Effector memory CD8-positive, alpha-beta T cell (primary cell): Measurements from ENCODE around the gene EPHB3.

Experiments
- ATAC-seq: fragments of 150-1000 bp; cut with Tn5 transposase; replicated peaks from 2 replicates; pipeline ENCODE4 v1.10.0; 2021; ENCODE audit warnings: mild to moderate bottlenecking, moderate library complexity
- DNase-seq, 3 experiments: peaks; one replicate each; pipeline ENCODE4 v3.0.0; 2021
- H3K27ac Mint-ChIP-seq, 2 donors: one replicate each; pipeline ENCODE4 v1.8.0; 2022; ENCODE audit warnings: mild to moderate bottlenecking in 2 of 2, mixed read lengths in 2 of 2, moderate library complexity in 2 of 2
- H3K27me3 Mint-ChIP-seq, 2 donors: one replicate each; pipeline ENCODE4 v1.8.0; 2022; ENCODE audit warnings: mixed read lengths in 2 of 2
- H3K36me3 Mint-ChIP-seq: one replicate; pipeline ENCODE4 v1.8.0; 2022; ENCODE audit warnings: mild to moderate bottlenecking, moderate library complexity, mixed read lengths; ENCODE audit not compliant: insufficient read depth
- H3K4me1 Mint-ChIP-seq, 2 donors: one replicate each; pipeline ENCODE4 v1.8.0; 2022; ENCODE audit warnings: low read depth in 2 of 2, mixed read lengths in 2 of 2
- H3K4me3 Mint-ChIP-seq, 2 donors: one replicate each; pipeline ENCODE4 v1.8.0; 2022; ENCODE audit warnings: mild to moderate bottlenecking in 2 of 2, mixed read lengths in 2 of 2, moderate library complexity in 2 of 2
- H3K9me3 Mint-ChIP-seq, 2 donors: one replicate each; pipeline ENCODE4 v1.8.0; 2022; ENCODE audit warnings: mixed read lengths in 2 of 2

Gene EPHB3

GRCh38 chr3:184538666-184539431, 22.7 kb upstream of the EPHB3 start:
- Mint-ChIP-seq H3K36me3 (no peaks in the 10 kb centered on the region), H3K27ac (no peak overlapping the region), H3K9me3 (no peaks in the 10 kb centered on the region), H3K27me3 (peaks cover 50 to 64% of the 10 kb centered on the region in 2 donors), H3K4me1 (peaks cover 4 to 5% of the 10 kb centered on the region in 2 donors), H3K4me3 (no peak overlapping the region)
- DNase-seq (no peak), ATAC-seq (no peak)

- Mint-ChIP-seq H3K27me3 (peaks cover 53 to 62% of the 10 kb centered on the region in 2 donors), H3K27ac (no peak overlapping the region), H3K9me3 (no peaks in the 10 kb centered on the region), H3K36me3 (no peaks in the 10 kb centered on the region), H3K4me1 (peaks cover 8% of the 10 kb centered on the region in 2 donors), H3K4me3 (no peak overlapping the region)
- no peak for DNase-seq
- ATAC-seq = no peak
These were observed 21.7 kb upstream of the EPHB3 start for GRCh38 chr3:184539801-184540435.

- no peak overlapping the region for H3K4me3 Mint-ChIP-seq
- ATAC-seq = peak; percentile 61
These were observed 20.6 kb upstream of the EPHB3 start for GRCh38 chr3:184540777-184541681.

GRCh38 chr3:184541886-184542562, 19.6 kb upstream of the EPHB3 start:
- DNase-seq (no peak), ATAC-seq (no peak)
- Mint-ChIP-seq H3K27me3 (peaks cover 70 to 83% of the 10 kb centered on the region in 2 donors), H3K9me3 (no peaks in the 10 kb centered on the region), H3K4me1 (peaks cover 8% of the 10 kb centered on the region in 2 donors), H3K4me3 (no peak overlapping the region), H3K36me3 (no peaks in the 10 kb centered on the region), H3K27ac (no peak overlapping the region)

More at GRCh38 chr3:184540777-184541681, 20.6 kb upstream of the EPHB3 start:
- peaks cover 8% of the 10 kb centered on the region in 2 donors for H3K4me1 Mint-ChIP-seq
- H3K27ac Mint-ChIP-seq = no peak overlapping the region
- DNase-seq = peak; percentile 55 to 61 (median 60)
- no peaks in the 10 kb centered on the region for H3K36me3 Mint-ChIP-seq
- H3K9me3 Mint-ChIP-seq = no peaks in the 10 kb centered on the region
- H3K27me3 Mint-ChIP-seq = peaks cover 64 to 73% of the 10 kb centered on the region in 2 donors

- H3K36me3 Mint-ChIP-seq = no peaks in the 10 kb centered on the region
- H3K4me1 Mint-ChIP-seq = peaks cover 8% of the 10 kb centered on the region in 2 donors
- H3K4me3 Mint-ChIP-seq = no peak overlapping the region
- H3K27ac Mint-ChIP-seq = no peak overlapping the region
- ATAC-seq (no peak), DNase-seq (no peak)
- H3K9me3 Mint-ChIP-seq = no peaks in the 10 kb centered on the region
- peaks cover 70 to 86% of the 10 kb centered on the region in 2 donors for H3K27me3 Mint-ChIP-seq
These were observed 19.0 kb upstream of the EPHB3 start for GRCh38 chr3:184542577-184542976.

DNA sequence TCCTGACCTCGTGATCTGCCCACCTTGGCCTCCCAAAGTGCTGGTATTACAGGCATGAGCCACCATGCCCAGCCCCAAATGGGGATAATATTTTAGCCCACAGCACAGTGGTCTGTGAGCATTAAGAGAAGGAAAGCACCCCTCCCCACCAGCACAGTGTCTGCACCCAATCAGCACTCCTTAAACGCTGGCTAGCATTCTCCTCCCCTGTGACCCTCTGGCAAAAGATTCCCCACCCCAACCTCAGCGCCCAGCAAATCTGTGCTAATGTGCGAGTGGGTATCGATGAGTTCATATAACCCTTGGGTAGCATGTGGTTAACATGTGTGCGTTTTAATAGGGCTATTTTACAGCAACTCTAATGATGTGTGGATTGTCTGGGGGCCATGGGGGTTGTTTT, 18.3 kb upstream of the EPHB3 start:
- Mint-ChIP-seq H3K9me3 (no peaks in the 10 kb centered on the region), H3K4me3 (no peak overlapping the region), H3K27me3 (peaks cover 70 to 84% of the 10 kb centered on the region in 2 donors), H3K27ac (no peak overlapping the region), H3K4me1 (peaks cover 8% of the 10 kb centered on the region in 2 donors), H3K36me3 (no peaks in the 10 kb centered on the region)
- no peak for DNase-seq
- no peak for ATAC-seq

- Mint-ChIP-seq H3K36me3 (no peaks in the 10 kb centered on the region), H3K9me3 (no peaks in the 10 kb centered on the region), H3K27ac (no peak overlapping the region), H3K4me3 (no peak overlapping the region), H3K27me3 (peaks cover 69 to 84% of the 10 kb centered on the region in 2 donors), H3K4me1 (peaks cover 8% of the 10 kb centered on the region in 2 donors)
- DNase-seq (peak; percentile 69 to 79 (median 70)), ATAC-seq (peak; percentile 82)
These were observed 17.6 kb upstream of the EPHB3 start for GRCh38 chr3:184543843-184544512.

GRCh38 chr3:184544513-184544861, 17.1 kb upstream of the EPHB3 start:
- no peak overlapping the region for H3K4me3 Mint-ChIP-seq
- H3K9me3 Mint-ChIP-seq = no peaks in the 10 kb centered on the region
- no peak overlapping the region for H3K27ac Mint-ChIP-seq
- DNase-seq (no peak), ATAC-seq (no peak)
- peaks cover 8% of the 10 kb centered on the region in 2 donors for H3K4me1 Mint-ChIP-seq
- H3K36me3 Mint-ChIP-seq = no peaks in the 10 kb centered on the region
- H3K27me3 Mint-ChIP-seq = peaks cover 65 to 81% of the 10 kb centered on the region in 2 donors

- Mint-ChIP-seq H3K36me3 (peaks cover 3% of the 10 kb centered on the region), H3K27me3 (peaks cover 54 to 82% of the 10 kb centered on the region in 2 donors), H3K4me3 (no peak overlapping the region), H3K4me1 (peaks cover 8% of the 10 kb centered on the region in 2 donors), H3K9me3 (no peaks in the 10 kb centered on the region), H3K27ac (no peak overlapping the region)
- DNase-seq (no peak), ATAC-seq (no peak)
These were observed 15.8 kb upstream of the EPHB3 start for GRCh38 chr3:184545769-184546168.

DNA sequence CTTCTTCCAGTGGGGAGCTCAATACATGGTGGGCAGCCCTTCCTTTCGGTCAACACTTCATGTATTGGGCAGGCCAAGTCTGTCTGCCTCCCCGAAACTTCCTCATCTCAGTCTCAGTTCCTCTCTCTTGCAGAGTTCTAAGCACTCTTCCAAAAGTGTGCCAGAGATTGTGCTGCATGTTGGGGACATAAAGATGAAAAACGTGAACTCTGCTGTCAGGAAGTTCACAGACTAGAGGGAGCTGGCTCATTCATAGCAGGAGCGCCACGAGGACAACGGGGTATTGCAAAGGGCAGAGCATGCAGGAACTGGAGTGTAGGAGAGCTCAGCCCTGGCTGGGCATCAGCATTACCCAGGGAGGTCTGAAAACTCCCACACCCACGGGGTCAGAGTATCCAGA, 15.3 kb upstream of the EPHB3 start:
- ATAC-seq = no peak
- no peaks in the 10 kb centered on the region for H3K9me3 Mint-ChIP-seq
- peaks cover 50 to 84% of the 10 kb centered on the region in 2 donors for H3K27me3 Mint-ChIP-seq
- H3K4me3 Mint-ChIP-seq = no peak overlapping the region
- peaks cover 8% of the 10 kb centered on the region in 2 donors for H3K4me1 Mint-ChIP-seq
- H3K27ac Mint-ChIP-seq = no peak overlapping the region
- H3K36me3 Mint-ChIP-seq = peaks cover 3% of the 10 kb centered on the region
- no peak for DNase-seq

DNA sequence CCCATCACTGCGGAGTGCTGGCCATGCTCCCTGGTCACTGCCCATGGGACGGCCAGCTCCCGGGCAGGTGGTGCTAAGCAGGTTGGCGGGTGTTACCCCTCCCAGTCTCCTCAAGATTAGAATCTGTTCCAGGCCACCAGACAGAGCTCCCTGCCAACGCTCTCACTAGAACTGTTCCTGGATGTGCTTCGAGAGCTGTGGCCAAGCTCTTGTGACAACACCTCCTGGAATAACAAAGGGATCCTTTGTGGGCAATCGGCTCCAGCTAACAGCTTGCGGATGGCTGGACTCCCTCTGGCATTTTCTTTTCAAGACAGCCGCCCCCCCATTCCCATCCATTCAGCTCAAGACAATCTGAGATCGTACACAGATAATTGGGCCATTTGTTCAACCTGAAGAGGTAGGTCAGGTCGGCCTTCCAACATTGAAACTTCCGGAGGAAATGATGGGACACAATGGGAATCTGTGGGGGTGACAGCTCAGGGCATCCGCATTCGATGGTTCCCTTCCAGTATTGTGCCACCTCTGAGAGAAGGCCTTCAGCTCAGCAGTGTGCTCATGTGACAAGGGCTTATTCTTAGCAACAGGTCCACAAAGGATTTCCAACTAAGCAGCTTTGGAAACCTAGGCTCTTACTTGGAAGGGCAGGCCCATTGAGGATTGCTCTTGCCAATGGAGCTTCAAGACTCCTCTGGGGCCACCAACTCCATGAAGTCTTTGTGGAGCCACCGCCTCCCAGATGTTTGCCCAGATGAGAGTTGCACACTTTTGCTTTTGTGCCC, 11.6 kb upstream of the EPHB3 start:
- Mint-ChIP-seq H3K36me3 (peaks cover 3% of the 10 kb centered on the region), H3K4me1 (no peaks in the 10 kb centered on the region), H3K27me3 (peaks cover 56 to 87% of the 10 kb centered on the region in 2 donors), H3K27ac (no peak overlapping the region), H3K9me3 (no peaks in the 10 kb centered on the region), H3K4me3 (no peak overlapping the region)
- ATAC-seq (no peak), DNase-seq (no peak)

DNA sequence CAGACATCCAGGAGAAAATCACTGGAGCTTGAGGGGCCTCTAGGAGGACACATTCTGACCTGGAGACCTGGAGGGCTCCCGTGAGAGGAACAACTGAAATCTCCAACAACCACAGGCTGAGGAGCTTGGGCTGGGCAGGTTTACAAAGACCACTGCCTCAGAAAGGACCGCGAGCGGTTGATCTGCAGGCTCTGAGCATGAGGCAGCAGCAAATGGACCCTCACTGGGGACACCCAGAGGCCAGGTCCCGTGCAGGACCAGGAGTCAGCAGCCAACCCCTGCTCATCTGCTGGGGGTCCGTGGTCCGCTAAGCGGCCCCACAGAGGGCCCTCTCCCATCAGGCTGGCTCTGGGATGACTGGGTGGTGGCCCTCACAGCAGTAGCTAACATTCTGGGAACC, 10.5 kb upstream of the EPHB3 start:
- H3K4me1 Mint-ChIP-seq = peaks cover 0 to 2% of the 10 kb centered on the region in 2 donors
- peaks cover 3% of the 10 kb centered on the region for H3K36me3 Mint-ChIP-seq
- DNase-seq (no peak), ATAC-seq (no peak)
- no peak overlapping the region for H3K27ac Mint-ChIP-seq
- no peak overlapping the region for H3K4me3 Mint-ChIP-seq
- no peaks in the 10 kb centered on the region for H3K9me3 Mint-ChIP-seq
- H3K27me3 Mint-ChIP-seq = peaks cover 54 to 87% of the 10 kb centered on the region in 2 donors
